Mucosa of gallbladder (tissue), 1 donor: Measurements from ENCODE around the gene ZNF714. TPM values are rescaled to one million over a fixed set of nuclear protein-coding genes. Genes with fewer than 3 reads are reported as not detected.
A peak's percentile ranks its signal among the peaks of the same experiment; 100 is the strongest.

Experiments used
- DNase-seq: peaks from one replicate; pipeline ENCODE4 v3.0.0-alpha.2; 2020; ENCODE audit warnings: low spot score
- total RNA-seq: library from RNA; stranded (reverse); gene quantifications from one replicate; pipeline ENCODE4 v1.2.1, GENCODE V29; 2021
- donor health status: DM: no; HTN: no; CAD: no.

ZNF714 gene
- 6.6 TPM for total RNA-seq

GRCh38 chr19:21082011-21082975, at the start of gene ZNF714:
Gene ZNF714, plus strand, starts transcription at chr19:21082203. Its CDS starts 16,066 bp downstream, at chr19:21098269.
- DNase-seq = peak; percentile 94

GRCh38 chr19:21045028-21045427, 37.0 kb upstream of the ZNF714 start:
- DNase-seq = no peak

- no peak for DNase-seq
Observed at GRCh38 chr19:21046489-21046888, 35.5 kb upstream of the ZNF714 start.

GRCh38 chr19:21047716-21048115, 34.3 kb upstream of the ZNF714 start:
- no peak for DNase-seq

GRCh38 chr19:21052902-21053301, 29.1 kb upstream of the ZNF714 start:
- DNase-seq = no peak

- DNase-seq = no peak
Observed at GRCh38 chr19:21065336-21065735, 16.7 kb upstream of the ZNF714 start.

- no peak for DNase-seq
Observed at GRCh38 chr19:21084343-21084742, 2.3 kb downstream of the ZNF714 start.

GRCh38 chr19:21087871-21088270, 5.9 kb downstream of the ZNF714 start:
- DNase-seq = no peak

- DNase-seq = no peak
Observed at GRCh38 chr19:21092109-21092508, 10.1 kb downstream of the ZNF714 start.

- no peak for DNase-seq
Observed at GRCh38 chr19:21094347-21095025, 12.5 kb downstream of the ZNF714 start.

GRCh38 chr19:21098291-21098690, 16.3 kb downstream of the ZNF714 start:
- no peak for DNase-seq

- no peak for DNase-seq
Observed at GRCh38 chr19:21101521-21102242, 19.7 kb downstream of the ZNF714 start.

GRCh38 chr19:21109116-21109515, 27.1 kb downstream of the ZNF714 start:
- DNase-seq = no peak

- DNase-seq = no peak
Observed at GRCh38 chr19:21110183-21110582, 28.2 kb downstream of the ZNF714 start.

GRCh38 chr19:21115430-21115829, 33.4 kb downstream of the ZNF714 start:
- no peak for DNase-seq

GRCh38 chr19:21117041-21117907, 35.3 kb downstream of the ZNF714 start:
- no peak for DNase-seq

- no peak for DNase-seq
Observed at GRCh38 chr19:21126078-21126477, 44.1 kb downstream of the ZNF714 start.

- DNase-seq = no peak
Observed at GRCh38 chr19:21127001-21127400, 45.0 kb downstream of the ZNF714 start.

- no peak for DNase-seq
Observed at GRCh38 chr19:21127898-21128297, 45.9 kb downstream of the ZNF714 start.

- no peak for DNase-seq
Observed at GRCh38 chr19:21128901-21129698, 47.1 kb downstream of the ZNF714 start.
